ENCODE data around the gene CD44. TPM values are rescaled to one million over a fixed set of nuclear protein-coding genes. Genes with fewer than 3 reads are reported as not detected.

The CD44 gene
- total and polyA plus RNA-seq, 2 experiments from 2014 or later: 405 to 519 TPM

GRCh38 chr11:35160246-35160824 is 21.4 kb downstream of the CD44 start:
- H3K79me2 ChIP-seq (ENCODE audit: insufficient read depth): peaks cover 100% of the 10 kb centered on the region
- in situ Hi-C loops (cut with MboI): no loop called here

GRCh38 chr11:35160902-35161597 is 22.1 kb downstream of the CD44 start:
- peaks cover 17% of the 10 kb centered on the region for H4K20me1 ChIP-seq (ENCODE audit: insufficient read depth)
- peaks cover 39% of the 10 kb centered on the region for H3K36me3 ChIP-seq (ENCODE audit: low read depth)
- H3K27ac ChIP-seq: peak overlapping the region; percentile 99

More at GRCh38 chr11:35160246-35160824, 21.4 kb downstream of the CD44 start:
- DNase-seq: no peak
- Histone ChIP-seq H3K9me2 (ENCODE audit: insufficient read depth) (no peaks in the 10 kb centered on the region), H3K4me1 (ENCODE audit: insufficient read depth) (peaks cover 91% of the 10 kb centered on the region), H3K9ac (no peak overlapping the region), H4K20me1 (ENCODE audit: insufficient read depth) (peaks cover 20% of the 10 kb centered on the region), H3K9me3 (ENCODE audit: low read depth) (no peaks in the 10 kb centered on the region), H3K27ac (peak overlapping the region; percentile 99; the same call in 1 of the 2 replicates), H3F3A (ENCODE audit: insufficient read depth) (peaks cover 96% of the 10 kb centered on the region), H2AFZ (no peak overlapping the region), H3K27me3 (replicated peaks; ENCODE audit: insufficient read depth) (no peaks in the 10 kb centered on the region), H3K4me2 (ENCODE audit: unreplicated experiment) (peak overlapping the region; percentile 3), H3K36me3 (ENCODE audit: low read depth) (peaks cover 42% of the 10 kb centered on the region), H3K4me3 (no peak overlapping the region)
- no peak for TF ChIP-seq EZH2phosphoT487 (IDR thresholded peaks at IDR 0.05; ENCODE audit: insufficient read depth, low read depth)
- no peak for TF ChIP-seq EZH2 (IDR thresholded peaks at IDR 0.05; ENCODE audit: insufficient read depth, poor library complexity, severe bottlenecking)
- WGBS, 2 experiments (ENCODE audit: low coverage in 1 of 2, low lambda C conversion rate in 2 of 2, missing lambda C conversion rate in 2 of 2): 82 to 83% methylated on average over 7 of the region's 7 CpGs

GRCh38 chr11:35162745-35163144 is 23.8 kb downstream of the CD44 start:
- Histone ChIP-seq H3K9me3 (ENCODE audit: low read depth) (no peaks in the 10 kb centered on the region), H3K27ac (peak overlapping the region; percentile 99), H3K9me2 (ENCODE audit: insufficient read depth) (no peaks in the 10 kb centered on the region), H2AFZ (no peak overlapping the region), H4K20me1 (ENCODE audit: insufficient read depth) (peaks cover 15% of the 10 kb centered on the region), H3K4me1 (ENCODE audit: insufficient read depth) (peaks cover 96% of the 10 kb centered on the region), H3K36me3 (ENCODE audit: low read depth) (peaks cover 26% of the 10 kb centered on the region), H3K4me2 (ENCODE audit: unreplicated experiment) (peak overlapping the region; percentile 59), H3K4me3 (no peak overlapping the region), H3F3A (ENCODE audit: insufficient read depth) (peaks cover 96% of the 10 kb centered on the region), H3K79me2 (ENCODE audit: insufficient read depth) (peaks cover 95% of the 10 kb centered on the region), H3K27me3 (replicated peaks; ENCODE audit: insufficient read depth) (no peaks in the 10 kb centered on the region), H3K9ac (peak overlapping the region; percentile 36)
- WGBS, 2 experiments (ENCODE audit: low coverage in 1 of 2, low lambda C conversion rate in 2 of 2, missing lambda C conversion rate in 2 of 2): 9 to 15% methylated on average over 2 of the region's 2 CpGs
- DNase-seq: peak; percentile 78
- TF ChIP-seq EZH2phosphoT487 (IDR thresholded peaks at IDR 0.05; ENCODE audit: insufficient read depth, low read depth) (no peak), EZH2 (IDR thresholded peaks at IDR 0.05; ENCODE audit: insufficient read depth, poor library complexity, severe bottlenecking) (no peak)
- in situ Hi-C loops (cut with MboI): no loop called here

More at GRCh38 chr11:35160902-35161597, 22.1 kb downstream of the CD44 start:
- DNase-seq: no peak
- TF ChIP-seq EZH2 (IDR thresholded peaks at IDR 0.05; ENCODE audit: insufficient read depth, poor library complexity, severe bottlenecking) (no peak), EZH2phosphoT487 (IDR thresholded peaks at IDR 0.05; ENCODE audit: insufficient read depth, low read depth) (no peak)
- 93 to 96% methylated on average over 3 of the region's 3 CpGs for WGBS, 2 experiments (ENCODE audit: low coverage in 1 of 2, low lambda C conversion rate in 2 of 2, missing lambda C conversion rate in 2 of 2)
- no peaks in the 10 kb centered on the region for H3K9me3 ChIP-seq (ENCODE audit: low read depth)
- peaks cover 97% of the 10 kb centered on the region for H3K4me1 ChIP-seq (ENCODE audit: insufficient read depth)
- no peak overlapping the region for H3K9ac ChIP-seq
- H3K4me2 ChIP-seq (ENCODE audit: unreplicated experiment): peak overlapping the region; percentile 59
- no peaks in the 10 kb centered on the region for H3K27me3 ChIP-seq (replicated peaks; ENCODE audit: insufficient read depth)
- no peaks in the 10 kb centered on the region for H3K9me2 ChIP-seq (ENCODE audit: insufficient read depth)
- peaks cover 100% of the 10 kb centered on the region for H3K79me2 ChIP-seq (ENCODE audit: insufficient read depth)
- in situ Hi-C loops (cut with MboI): no loop called here
- no peak overlapping the region for H3K4me3 ChIP-seq
- peaks cover 96% of the 10 kb centered on the region for H3F3A ChIP-seq (ENCODE audit: insufficient read depth)
- no peak overlapping the region for H2AFZ ChIP-seq

GRCh38 chr11:35163209-35163608 is 24.2 kb downstream of the CD44 start:
- no peaks in the 10 kb centered on the region for H3K27me3 ChIP-seq (replicated peaks; ENCODE audit: insufficient read depth)
- H3F3A ChIP-seq (ENCODE audit: insufficient read depth): peaks cover 96% of the 10 kb centered on the region
- in situ Hi-C loops (cut with MboI): no loop called here
- H4K20me1 ChIP-seq (ENCODE audit: insufficient read depth): peaks cover 15% of the 10 kb centered on the region
- H3K27ac ChIP-seq: peak overlapping the region; percentile 99
- H3K9me2 ChIP-seq (ENCODE audit: insufficient read depth): no peaks in the 10 kb centered on the region
- H2AFZ ChIP-seq: no peak overlapping the region
- peak; percentile 58 for DNase-seq
- TF ChIP-seq EZH2 (IDR thresholded peaks at IDR 0.05; ENCODE audit: insufficient read depth, poor library complexity, severe bottlenecking) (no peak), EZH2phosphoT487 (IDR thresholded peaks at IDR 0.05; ENCODE audit: insufficient read depth, low read depth) (no peak)
- H3K36me3 ChIP-seq (ENCODE audit: low read depth): peaks cover 26% of the 10 kb centered on the region
- peak overlapping the region; percentile 59 for H3K4me2 ChIP-seq (ENCODE audit: unreplicated experiment)
- no peaks in the 10 kb centered on the region for H3K9me3 ChIP-seq (ENCODE audit: low read depth)
- H3K4me1 ChIP-seq (ENCODE audit: insufficient read depth): peaks cover 96% of the 10 kb centered on the region
- 69 to 77% methylated on average over 2 of the region's 2 CpGs for WGBS, 2 experiments (ENCODE audit: low coverage in 1 of 2, low lambda C conversion rate in 2 of 2, missing lambda C conversion rate in 2 of 2)
- no peak overlapping the region for H3K4me3 ChIP-seq
- H3K79me2 ChIP-seq (ENCODE audit: insufficient read depth): peaks cover 95% of the 10 kb centered on the region
- peak overlapping the region; percentile 36 for H3K9ac ChIP-seq

Data from GM23248 (cell line).